Skeletal muscle tissue (tissue), 4 donors: ENCODE results near the gene TEX264. TPM values are rescaled to one million over a fixed set of nuclear protein-coding genes. Genes with fewer than 3 reads are reported as not detected.

Experiments used
- H3K27ac ChIP-seq: one replicate; pipeline ENCODE4 v1.7.0; 2013; ENCODE audit warnings: mild to moderate bottlenecking, low read depth, low read length, inconsistent platforms
- H3K27me3 ChIP-seq, 3 donors: one replicate each; pipeline ENCODE4 v1.7.0; 2013; ENCODE audit warnings: low read length in 3 of 3; ENCODE audit not compliant: control insufficient read depth in 3 of 3, insufficient read depth in 3 of 3
- H3K36me3 ChIP-seq, 3 donors: one replicate each; pipeline ENCODE4 v1.7.0; 2013; ENCODE audit warnings: low read length in 3 of 3; ENCODE audit not compliant: control insufficient read depth in 3 of 3, insufficient read depth in 3 of 3
- H3K4me1 ChIP-seq, 3 donors: one replicate each; pipeline ENCODE4 v1.7.0; 2013; ENCODE audit warnings: low read length in 3 of 3, mild to moderate bottlenecking in 3 of 3; ENCODE audit not compliant: control insufficient read depth in 3 of 3, insufficient read depth in 3 of 3
- H3K4me3 ChIP-seq, 3 donors: one replicate each; pipeline ENCODE4 v1.7.0; 2013; ENCODE audit warnings: low read length in 3 of 3
- H3K9ac ChIP-seq, 3 donors: one replicate each; pipeline ENCODE4 v1.7.0; 2013; ENCODE audit warnings: low read length in 3 of 3, mild to moderate bottlenecking in 3 of 3, moderate library complexity in 2 of 3, low read depth in 1 of 3
- H3K9me3 ChIP-seq, 3 donors: one replicate each; pipeline ENCODE4 v1.7.0; 2013; ENCODE audit warnings: low read length in 3 of 3; ENCODE audit not compliant: control insufficient read depth in 3 of 3
- total RNA-seq: library from RNA; depleted of rRNA; stranded (reverse); fragments of >200 nt; gene quantifications from one replicate; pipeline ENCODE4 v1.2.3, GENCODE V29; 2014
- donor health status: Osteomylitis.

Gene TEX264
- total RNA-seq, 1 donor from 2014 or later, result 22.4 TPM

DNA sequence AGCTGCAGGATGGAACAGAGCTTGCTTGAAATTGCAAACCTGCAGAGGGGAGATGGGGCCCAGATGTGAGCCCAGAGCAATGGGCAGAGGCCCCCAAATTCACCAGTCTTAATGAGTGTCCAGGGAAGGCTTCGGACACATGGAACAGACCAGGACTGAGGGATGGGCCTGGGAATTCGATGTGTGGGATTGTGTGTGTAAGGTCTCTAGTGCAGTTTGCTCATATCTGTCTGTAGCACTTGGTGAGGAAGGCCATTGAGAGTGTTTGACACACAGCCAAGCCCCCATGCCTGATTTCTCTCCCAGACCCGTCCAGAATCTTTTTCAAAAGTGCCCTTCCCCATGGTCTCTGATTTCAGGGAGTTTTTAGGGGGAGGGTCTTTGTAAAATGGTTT lies 17.2 kb downstream of the TEX264 start:
- H3K4me1 ChIP-seq, result peaks cover 44 to 59% (median 58%) of the 10 kb centered on the region in 3 donors
- H3K27ac ChIP-seq, result no peak overlapping the region
- no peak overlapping the region for H3K9ac ChIP-seq

DNA sequence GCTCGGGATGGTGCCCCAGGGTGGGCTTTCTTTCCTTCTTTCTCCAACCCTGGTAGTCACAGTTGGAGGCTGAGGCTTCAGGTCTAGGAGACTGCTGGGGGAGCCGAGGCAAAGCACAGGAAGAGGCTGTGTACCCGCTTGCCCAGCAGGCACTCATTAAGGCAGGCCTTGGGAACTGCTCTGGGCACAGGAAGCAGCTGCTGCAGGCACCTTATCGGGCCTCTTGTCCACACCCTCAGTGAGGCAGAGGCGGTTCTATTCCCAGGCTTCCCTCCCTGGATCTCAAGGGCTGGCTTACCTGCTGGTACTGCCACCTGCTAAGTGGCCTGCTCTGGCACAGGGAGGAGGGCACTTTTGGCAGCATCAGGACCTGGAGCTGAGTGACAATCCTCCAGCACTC lies 20.0 kb downstream of the TEX264 start:
- Histone ChIP-seq H3K9me3 (no peaks in the 10 kb centered on the region), H3K4me1 (peaks cover 32 to 43% (median 38%) of the 10 kb centered on the region in 3 donors), H3K9ac (peak overlapping the region in 1 of 3 donors; percentile 3), H3K27ac (no peak overlapping the region), H3K27me3 (no peaks in the 10 kb centered on the region), H3K4me3 (no peak overlapping the region), H3K36me3 (peaks cover 29 to 42% (median 34%) of the 10 kb centered on the region in 3 donors)

More for the DNA sequence above, 17.2 kb downstream of the TEX264 start:
- Histone ChIP-seq H3K9me3 (no peaks in the 10 kb centered on the region), H3K27me3 (no peaks in the 10 kb centered on the region), H3K36me3 (peaks cover 47 to 49% (median 47%) of the 10 kb centered on the region in 3 donors), H3K4me3 (no peak overlapping the region)

DNA sequence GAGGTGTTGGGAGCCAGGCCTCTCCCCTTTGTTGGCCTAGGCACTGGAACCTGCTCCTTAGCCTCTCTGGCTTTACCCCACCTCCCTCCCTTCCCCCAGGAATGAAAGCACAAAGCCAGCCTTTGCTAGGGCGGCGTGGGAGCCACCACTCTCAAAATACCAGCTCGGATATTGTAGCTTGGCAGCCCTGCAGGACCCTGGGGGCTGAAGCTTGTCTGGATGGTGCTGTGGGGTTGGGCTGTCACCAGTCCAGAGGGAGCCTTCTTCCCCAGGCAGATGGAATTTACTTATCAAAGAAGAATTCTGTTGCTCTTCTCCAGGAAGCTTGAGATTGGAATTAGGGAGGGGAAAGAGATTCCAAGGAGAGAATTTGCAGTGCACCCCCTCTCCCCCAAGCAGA lies 20.9 kb downstream of the TEX264 start:
- Histone ChIP-seq H3K27me3 (no peaks in the 10 kb centered on the region), H3K9me3 (no peaks in the 10 kb centered on the region), H3K27ac (no peak overlapping the region), H3K9ac (no peak overlapping the region), H3K4me1 (peaks cover 23 to 34% (median 29%) of the 10 kb centered on the region in 3 donors), H3K36me3 (peaks cover 28 to 44% (median 36%) of the 10 kb centered on the region in 3 donors), H3K4me3 (no peak overlapping the region)

DNA sequence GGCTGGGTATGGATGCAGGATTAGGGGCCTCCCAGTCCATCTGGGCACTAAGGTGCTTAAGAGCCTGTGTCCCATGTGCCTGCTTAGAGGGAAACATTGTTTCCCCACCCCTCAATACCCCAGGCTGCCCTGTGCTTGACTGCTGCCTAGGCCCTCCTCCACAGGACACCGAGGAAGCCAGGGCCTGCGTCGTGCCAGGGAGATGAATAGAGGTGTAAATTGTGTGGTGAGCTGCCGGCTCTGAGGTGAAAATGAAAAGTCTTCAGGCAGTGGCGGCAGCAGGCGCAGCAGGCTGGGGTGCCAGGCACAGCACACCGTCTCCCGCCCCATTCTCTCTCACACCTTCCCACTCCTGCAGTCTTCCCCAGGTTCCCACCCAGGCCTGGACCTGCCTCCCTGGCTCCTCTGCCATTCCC lies 21.9 kb downstream of the TEX264 start:
- H3K4me1 ChIP-seq, result peaks cover 13 to 23% (median 18%) of the 10 kb centered on the region in 3 donors
- H3K9me3 ChIP-seq, result no peaks in the 10 kb centered on the region
- H3K4me3 ChIP-seq, result no peak overlapping the region
- no peaks in the 10 kb centered on the region for H3K27me3 ChIP-seq
- no peak overlapping the region for H3K27ac ChIP-seq
- H3K36me3 ChIP-seq, result peaks cover 36 to 49% (median 38%) of the 10 kb centered on the region in 3 donors
- H3K9ac ChIP-seq, result no peak overlapping the region

DNA sequence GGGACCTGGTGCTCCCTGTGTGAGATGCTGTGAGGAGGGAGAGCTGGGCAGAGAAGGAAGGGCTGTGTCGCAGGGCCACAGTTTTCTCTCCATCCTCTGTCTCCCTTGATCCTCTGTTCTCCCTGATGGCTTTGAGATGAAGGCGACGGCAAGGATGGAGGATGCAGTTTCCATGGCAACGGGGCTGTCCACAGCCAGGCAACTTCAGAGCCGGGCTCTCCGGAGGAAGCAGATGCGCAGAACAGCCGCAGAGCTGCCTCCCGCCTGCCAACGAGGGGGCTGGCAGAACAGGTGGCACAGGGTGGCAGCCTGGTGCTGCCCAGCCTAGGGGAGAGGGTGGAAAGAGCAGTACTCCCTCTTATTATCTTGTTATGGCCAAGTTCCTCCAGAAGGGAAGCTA lies 25.9 kb downstream of the TEX264 start:
- Histone ChIP-seq H3K9me3 (no peaks in the 10 kb centered on the region), H3K4me3 (no peak overlapping the region), H3K27me3 (no peaks in the 10 kb centered on the region), H3K9ac (no peak overlapping the region), H3K36me3 (peaks cover 49 to 61% (median 51%) of the 10 kb centered on the region in 3 donors), H3K27ac (no peak overlapping the region), H3K4me1 (no peaks in the 10 kb centered on the region)

DNA sequence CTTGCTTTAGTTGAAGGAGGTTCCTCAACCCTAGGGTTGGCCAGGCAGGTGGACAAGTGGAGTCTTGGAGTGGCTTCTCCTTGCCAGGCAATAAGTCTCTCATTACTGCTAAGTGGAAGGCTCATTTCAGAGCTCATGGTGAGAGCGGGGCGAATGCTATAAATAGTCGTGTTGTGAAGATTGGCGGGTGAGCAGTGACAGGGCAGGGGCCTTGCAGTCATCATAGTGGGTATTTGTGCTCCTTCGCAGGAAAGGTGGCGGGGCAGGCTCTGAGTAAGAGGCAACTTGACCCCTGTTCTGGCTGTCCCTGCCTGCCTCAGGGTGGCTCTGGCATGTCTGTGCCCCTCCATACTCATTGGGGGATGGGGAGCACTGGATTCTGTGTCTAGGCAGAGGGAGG lies 27.2 kb downstream of the TEX264 start:
- H3K27ac ChIP-seq, result no peak overlapping the region
- H3K9me3 ChIP-seq, result no peaks in the 10 kb centered on the region
- no peak overlapping the region for H3K4me3 ChIP-seq
- H3K27me3 ChIP-seq, result no peaks in the 10 kb centered on the region
- H3K4me1 ChIP-seq, result no peaks in the 10 kb centered on the region
- H3K9ac ChIP-seq, result no peak overlapping the region
- peaks cover 46 to 58% (median 50%) of the 10 kb centered on the region in 3 donors for H3K36me3 ChIP-seq

DNA sequence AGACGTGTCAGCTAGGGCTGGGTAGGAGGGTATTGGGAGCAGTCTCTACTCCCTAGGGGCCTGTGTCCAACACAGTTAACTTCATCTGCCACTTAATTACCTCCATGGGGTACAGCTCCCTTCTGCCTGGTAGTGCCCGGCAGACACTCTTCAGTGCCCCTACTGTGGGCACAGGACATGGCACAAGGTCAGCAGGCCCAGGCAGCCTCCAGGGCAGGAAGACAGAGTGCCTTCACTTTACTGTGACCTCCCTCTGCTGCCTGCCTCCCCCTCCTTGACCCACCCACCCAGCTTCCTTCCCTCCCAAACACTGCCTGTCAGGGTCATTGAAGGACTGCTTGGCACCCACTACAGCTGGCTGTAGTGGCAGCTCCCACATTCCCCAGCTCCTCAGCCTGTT lies 29.4 kb downstream of the TEX264 start:
- peaks cover 57 to 58% (median 57%) of the 10 kb centered on the region in 3 donors for H3K36me3 ChIP-seq
- H3K4me3 ChIP-seq, result no peak overlapping the region
- H3K9me3 ChIP-seq, result no peaks in the 10 kb centered on the region
- no peak overlapping the region for H3K9ac ChIP-seq
- H3K27me3 ChIP-seq, result no peaks in the 10 kb centered on the region
- H3K4me1 ChIP-seq, result no peaks in the 10 kb centered on the region
- no peak overlapping the region for H3K27ac ChIP-seq

DNA sequence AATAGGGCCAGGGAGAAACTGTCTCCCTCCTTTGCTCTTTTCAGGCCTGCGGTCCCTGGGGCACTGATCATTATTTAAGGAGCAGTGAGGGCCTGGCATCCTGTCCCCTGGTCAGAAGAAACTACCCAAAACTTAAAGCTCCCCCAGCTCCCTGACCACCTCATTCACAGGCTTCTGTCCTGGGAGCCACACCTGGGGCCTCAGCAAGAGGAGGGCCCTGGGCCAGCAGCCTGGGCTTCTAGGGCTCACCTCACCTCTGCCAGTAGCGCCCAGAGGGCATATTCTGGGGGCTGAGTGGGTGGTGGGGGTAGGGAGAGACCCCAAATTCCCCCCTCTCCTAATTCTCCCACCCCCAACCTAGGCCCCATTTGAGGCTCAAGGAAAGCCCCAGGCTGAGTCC lies 31.1 kb downstream of the TEX264 start:
- Histone ChIP-seq H3K4me1 (peaks cover 0 to 2% (median 2%) of the 10 kb centered on the region in 3 donors), H3K9ac (no peak overlapping the region), H3K9me3 (no peaks in the 10 kb centered on the region), H3K27me3 (no peaks in the 10 kb centered on the region), H3K36me3 (peaks cover 55 to 57% (median 56%) of the 10 kb centered on the region in 3 donors), H3K4me3 (no peak overlapping the region), H3K27ac (no peak overlapping the region)

DNA sequence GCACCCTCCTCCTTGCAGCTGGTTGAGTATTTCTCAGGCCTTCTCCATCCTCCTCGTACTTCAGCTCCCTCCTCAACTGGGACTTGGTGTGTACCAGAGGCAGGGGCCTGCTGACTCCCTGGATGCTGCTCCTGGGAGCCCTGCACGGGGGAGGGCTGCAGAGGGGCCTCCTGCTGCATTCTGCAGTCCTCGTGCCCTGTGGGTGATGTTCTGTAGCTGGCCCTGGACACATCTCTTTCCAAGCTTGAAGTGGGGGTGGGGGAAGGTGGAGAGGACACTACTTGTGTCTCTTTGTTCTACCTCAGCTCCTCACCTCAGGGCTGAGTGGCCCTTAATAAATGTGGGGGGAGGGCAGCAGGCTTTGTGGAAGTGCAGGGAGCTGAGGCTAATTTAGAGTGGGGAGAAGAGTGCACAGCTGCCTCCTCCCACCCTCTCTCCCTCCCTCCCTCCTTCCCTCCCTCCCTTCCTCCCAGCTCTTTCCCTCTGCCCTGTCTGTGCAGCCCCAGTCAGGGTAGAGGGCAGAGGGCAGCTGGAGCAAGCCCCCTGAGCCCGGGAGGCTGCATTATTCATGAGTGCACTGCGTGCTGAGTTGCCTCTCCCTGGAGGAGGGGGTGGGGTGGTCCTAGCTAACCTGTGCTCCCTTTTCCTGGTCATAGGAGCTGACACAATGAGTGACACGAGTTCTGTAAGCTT lies 32.2 kb downstream of the TEX264 start:
- Histone ChIP-seq H3K27ac (no peak overlapping the region), H3K27me3 (no peaks in the 10 kb centered on the region), H3K36me3 (peaks cover 45 to 51% (median 50%) of the 10 kb centered on the region in 3 donors), H3K4me3 (no peak overlapping the region), H3K9ac (no peak overlapping the region), H3K4me1 (peaks cover 0 to 3% (median 3%) of the 10 kb centered on the region in 3 donors), H3K9me3 (no peaks in the 10 kb centered on the region)

DNA sequence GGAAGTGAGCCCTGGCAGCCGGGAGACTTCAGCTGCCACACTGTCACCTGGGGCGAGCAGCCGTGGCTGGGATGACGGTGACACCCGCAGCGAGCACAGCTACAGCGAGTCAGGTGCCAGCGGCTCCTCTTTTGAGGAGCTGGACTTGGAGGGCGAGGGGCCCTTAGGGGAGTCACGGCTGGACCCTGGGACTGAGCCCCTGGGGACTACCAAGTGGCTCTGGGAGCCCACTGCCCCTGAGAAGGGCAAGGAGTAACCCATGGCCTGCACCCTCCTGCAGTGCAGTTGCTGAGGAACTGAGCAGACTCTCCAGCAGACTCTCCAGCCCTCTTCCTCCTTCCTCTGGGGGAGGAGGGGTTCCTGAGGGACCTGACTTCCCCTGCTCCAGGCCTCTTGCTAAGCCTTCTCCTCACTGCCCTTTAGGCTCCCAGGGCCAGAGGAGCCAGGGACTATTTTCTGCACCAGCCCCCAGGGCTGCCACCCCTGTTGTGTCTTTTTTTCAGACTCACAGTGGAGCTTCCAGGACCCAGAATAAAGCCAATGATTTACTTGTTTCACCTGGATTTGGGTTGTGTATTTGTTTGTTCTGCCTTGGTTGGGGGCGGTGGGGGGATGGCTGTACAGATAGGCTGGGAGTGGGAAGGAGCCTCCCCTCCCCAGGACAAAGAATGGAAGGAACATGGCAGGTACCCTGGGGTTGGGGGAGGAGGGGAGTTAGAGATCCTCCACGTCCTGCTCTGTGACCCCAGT lies 32.9 kb downstream of the TEX264 start:
- Histone ChIP-seq H3K4me3 (no peak overlapping the region), H3K27ac (no peak overlapping the region), H3K9me3 (no peaks in the 10 kb centered on the region), H3K9ac (no peak overlapping the region), H3K27me3 (no peaks in the 10 kb centered on the region), H3K4me1 (peaks cover 0 to 3% (median 3%) of the 10 kb centered on the region in 3 donors), H3K36me3 (peaks cover 40 to 46% (median 44%) of the 10 kb centered on the region in 3 donors)
